Measurements from ENCODE around the gene PIGO. TPM values are rescaled to one million over a fixed set of nuclear protein-coding genes. Genes with fewer than 3 reads are reported as not detected.

The PIGO gene
- total and polyA plus RNA-seq, 2 experiments from 2014 or later = 11.2 to 18.9 TPM

DNA sequence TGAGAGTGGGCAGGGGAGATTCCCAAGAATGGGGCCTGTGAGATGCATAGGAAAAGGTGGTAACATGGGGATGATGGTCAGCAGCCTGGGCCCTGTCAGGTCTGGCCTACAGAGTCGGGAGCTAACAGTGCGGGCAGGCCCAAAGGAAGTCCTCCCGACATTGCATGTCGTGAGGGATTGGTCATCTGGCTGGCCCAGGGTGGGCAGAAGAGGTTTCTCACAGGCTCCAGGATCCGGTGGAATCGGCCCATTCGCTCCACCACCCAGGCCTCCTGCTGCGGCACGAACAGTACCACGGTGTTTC is 6.0 kb upstream of the PIGO start:
- Histone ChIP-seq H3K9me2 (ENCODE audit: insufficient read depth) (no peaks in the 10 kb centered on the region), H3K4me1 (ENCODE audit: insufficient read depth) (peaks cover 11% of the 10 kb centered on the region), H3K4me2 (peak overlapping the region; percentile 92), H3K79me2 (replicated peaks; ENCODE audit: insufficient read depth) (peaks cover 17% of the 10 kb centered on the region), H3F3A (replicated peaks; ENCODE audit: low read depth) (peaks cover 7% of the 10 kb centered on the region), H2AFZ (peak overlapping the region; percentile 77; the same call in 1 of the 2 replicates), H3K4me3 (peak overlapping the region; percentile 74), H3K27me3 (ENCODE audit: insufficient read depth) (no peaks in the 10 kb centered on the region), H3K27ac (ENCODE audit: low read depth) (peak overlapping the region; percentile 70), H3K36me3 (ENCODE audit: insufficient read depth) (peaks cover 3% of the 10 kb centered on the region; the same call in 1 of the 2 replicates), H4K20me1 (replicated peaks; ENCODE audit: insufficient read depth) (no peaks in the 10 kb centered on the region)
- Mint-ChIP-seq H3K27ac (peak overlapping the region; percentile 99), H3K4me1 (peaks cover 18% of the 10 kb centered on the region), H3K27me3 (ENCODE audit: insufficient read depth, low read depth, poor library complexity) (peaks cover 24% of the 10 kb centered on the region), H3K9me3 (no peaks in the 10 kb centered on the region; the same call in 2 of the 3 replicates), H3K36me3 (ENCODE audit: low read depth) (peaks cover 43% of the 10 kb centered on the region), H3K4me3 (peak overlapping the region; percentile 96)
- no peak for ATAC-seq
- TF ChIP-seq, protein P1, sequence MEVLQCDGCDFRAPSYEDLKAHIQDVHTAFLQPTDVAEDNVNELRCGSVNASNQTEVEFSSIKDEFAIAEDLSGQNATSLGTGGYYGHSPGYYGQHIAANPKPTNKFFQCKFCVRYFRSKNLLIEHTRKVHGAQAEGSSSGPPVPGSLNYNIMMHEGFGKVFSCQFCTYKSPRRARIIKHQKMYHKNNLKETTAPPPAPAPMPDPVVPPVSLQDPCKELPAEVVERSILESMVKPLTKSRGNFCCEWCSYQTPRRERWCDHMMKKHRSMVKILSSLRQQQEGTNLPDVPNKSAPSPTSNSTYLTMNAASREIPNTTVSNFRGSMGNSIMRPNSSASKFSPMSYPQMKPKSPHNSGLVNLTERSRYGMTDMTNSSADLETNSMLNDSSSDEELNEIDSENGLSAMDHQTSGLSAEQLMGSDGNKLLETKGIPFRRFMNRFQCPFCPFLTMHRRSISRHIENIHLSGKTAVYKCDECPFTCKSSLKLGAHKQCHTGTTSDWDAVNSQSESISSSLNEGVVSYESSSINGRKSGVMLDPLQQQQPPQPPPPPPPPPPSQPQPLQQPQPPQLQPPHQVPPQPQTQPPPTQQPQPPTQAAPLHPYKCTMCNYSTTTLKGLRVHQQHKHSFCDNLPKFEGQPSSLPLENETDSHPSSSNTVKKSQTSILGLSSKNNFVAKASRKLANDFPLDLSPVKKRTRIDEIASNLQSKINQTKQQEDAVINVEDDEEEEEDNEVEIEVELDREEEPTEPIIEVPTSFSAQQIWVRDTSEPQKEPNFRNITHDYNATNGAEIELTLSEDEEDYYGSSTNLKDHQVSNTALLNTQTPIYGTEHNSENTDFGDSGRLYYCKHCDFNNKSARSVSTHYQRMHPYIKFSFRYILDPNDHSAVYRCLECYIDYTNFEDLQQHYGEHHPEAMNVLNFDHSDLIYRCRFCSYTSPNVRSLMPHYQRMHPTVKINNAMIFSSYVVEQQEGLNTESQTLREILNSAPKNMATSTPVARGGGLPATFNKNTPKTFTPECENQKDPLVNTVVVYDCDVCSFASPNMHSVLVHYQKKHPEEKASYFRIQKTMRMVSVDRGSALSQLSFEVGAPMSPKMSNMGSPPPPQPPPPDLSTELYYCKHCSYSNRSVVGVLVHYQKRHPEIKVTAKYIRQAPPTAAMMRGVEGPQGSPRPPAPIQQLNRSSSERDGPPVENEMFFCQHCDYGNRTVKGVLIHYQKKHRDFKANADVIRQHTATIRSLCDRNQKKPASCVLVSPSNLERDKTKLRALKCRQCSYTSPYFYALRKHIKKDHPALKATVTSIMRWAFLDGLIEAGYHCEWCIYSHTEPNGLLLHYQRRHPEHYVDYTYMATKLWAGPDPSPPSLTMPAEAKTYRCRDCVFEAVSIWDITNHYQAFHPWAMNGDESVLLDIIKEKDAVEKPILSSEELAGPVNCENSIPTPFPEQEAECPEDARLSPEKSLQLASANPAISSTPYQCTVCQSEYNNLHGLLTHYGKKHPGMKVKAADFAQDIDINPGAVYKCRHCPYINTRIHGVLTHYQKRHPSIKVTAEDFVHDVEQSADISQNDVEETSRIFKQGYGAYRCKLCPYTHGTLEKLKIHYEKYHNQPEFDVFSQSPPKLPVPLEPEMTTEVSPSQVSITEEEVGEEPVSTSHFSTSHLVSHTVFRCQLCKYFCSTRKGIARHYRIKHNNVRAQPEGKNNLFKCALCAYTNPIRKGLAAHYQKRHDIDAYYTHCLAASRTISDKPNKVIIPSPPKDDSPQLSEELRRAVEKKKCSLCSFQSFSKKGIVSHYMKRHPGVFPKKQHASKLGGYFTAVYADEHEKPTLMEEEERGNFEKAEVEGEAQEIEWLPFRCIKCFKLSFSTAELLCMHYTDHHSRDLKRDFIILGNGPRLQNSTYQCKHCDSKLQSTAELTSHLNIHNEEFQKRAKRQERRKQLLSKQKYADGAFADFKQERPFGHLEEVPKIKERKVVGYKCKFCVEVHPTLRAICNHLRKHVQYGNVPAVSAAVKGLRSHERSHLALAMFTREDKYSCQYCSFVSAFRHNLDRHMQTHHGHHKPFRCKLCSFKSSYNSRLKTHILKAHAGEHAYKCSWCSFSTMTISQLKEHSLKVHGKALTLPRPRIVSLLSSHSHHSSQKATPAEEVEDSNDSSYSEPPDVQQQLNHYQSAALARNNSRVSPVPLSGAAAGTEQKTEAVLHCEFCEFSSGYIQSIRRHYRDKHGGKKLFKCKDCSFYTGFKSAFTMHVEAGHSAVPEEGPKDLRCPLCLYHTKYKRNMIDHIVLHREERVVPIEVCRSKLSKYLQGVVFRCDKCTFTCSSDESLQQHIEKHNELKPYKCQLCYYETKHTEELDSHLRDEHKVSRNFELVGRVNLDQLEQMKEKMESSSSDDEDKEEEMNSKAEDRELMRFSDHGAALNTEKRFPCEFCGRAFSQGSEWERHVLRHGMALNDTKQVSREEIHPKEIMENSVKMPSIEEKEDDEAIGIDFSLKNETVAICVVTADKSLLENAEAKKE (CRISPR knock-in tag; IDR thresholded peaks at IDR 0.05) = no peak
- TF ChIP-seq EZH2phosphoT487 (IDR thresholded peaks at IDR 0.05; ENCODE audit: unreplicated experiment) (no peak), NANOG (IDR thresholded peaks at IDR 0.05; ENCODE audit: borderline replicate concordance) (no peak), ZNF331 (CRISPR knock-in tag; IDR thresholded peaks at IDR 0.05; ENCODE audit: low read depth) (no peak), ZNF114 (CRISPR knock-in tag; IDR thresholded peaks at IDR 0.05) (no peak)
- DNase-seq (ENCODE audit: low spot score) = peak; percentile 34

DNA sequence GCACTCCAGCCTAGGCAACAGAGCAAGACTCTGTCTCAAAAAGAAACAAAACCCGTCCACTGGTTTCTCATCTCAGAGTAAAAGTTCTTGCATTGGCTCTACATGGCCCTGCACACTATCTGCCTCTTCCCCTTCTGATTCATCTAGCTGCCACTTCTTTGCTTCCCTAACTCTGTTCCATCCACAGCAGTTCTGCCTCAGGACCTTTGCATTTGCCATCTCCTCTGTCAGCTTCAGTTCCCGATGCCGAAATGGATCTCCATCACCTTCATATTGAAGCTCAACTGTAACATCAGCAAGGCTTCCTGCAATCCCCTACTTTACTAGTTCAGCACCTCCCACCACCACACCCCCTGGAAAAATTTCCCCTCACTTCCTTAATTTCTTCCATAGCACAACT is 1.2 kb upstream of the PIGO start:
- no peaks in the 10 kb centered on the region; the same call in 2 of the 3 replicates for H3K9me3 Mint-ChIP-seq
- H3K4me1 ChIP-seq (ENCODE audit: insufficient read depth) = peaks cover 5% of the 10 kb centered on the region
- peaks cover 3% of the 10 kb centered on the region; the same call in 1 of the 2 replicates for H3K36me3 ChIP-seq (ENCODE audit: insufficient read depth)
- no peak overlapping the region for H3K27ac ChIP-seq (ENCODE audit: low read depth)
- no peak overlapping the region for H3K27ac Mint-ChIP-seq
- ATAC-seq = no peak
- no peak overlapping the region for H2AFZ ChIP-seq
- H3K27me3 Mint-ChIP-seq (ENCODE audit: insufficient read depth, low read depth, poor library complexity) = peaks cover 18% of the 10 kb centered on the region
- no peak overlapping the region for H3K4me2 ChIP-seq
- DNase-seq (ENCODE audit: low spot score) = no peak
- H3K36me3 Mint-ChIP-seq (ENCODE audit: low read depth) = peaks cover 39% of the 10 kb centered on the region
- H3K4me3 Mint-ChIP-seq = peak overlapping the region; percentile 11; the same call in 1 of the 3 replicates
- peaks cover 15% of the 10 kb centered on the region for H3K79me2 ChIP-seq (replicated peaks; ENCODE audit: insufficient read depth)
- 0 out of 2 replicates have a peak, but pooled peaks cover 5% of the 10 kb centered on the region for H3F3A ChIP-seq (replicated peaks; ENCODE audit: low read depth)
- no peaks in the 10 kb centered on the region for H3K9me2 ChIP-seq (ENCODE audit: insufficient read depth)
- H3K4me3 ChIP-seq = no peak overlapping the region
- peaks cover 14% of the 10 kb centered on the region for H3K4me1 Mint-ChIP-seq
- no peaks in the 10 kb centered on the region for H3K27me3 ChIP-seq (ENCODE audit: insufficient read depth)
- H4K20me1 ChIP-seq (replicated peaks; ENCODE audit: insufficient read depth) = no peaks in the 10 kb centered on the region
- TF ChIP-seq EZH2phosphoT487 (IDR thresholded peaks at IDR 0.05; ENCODE audit: unreplicated experiment) (no peak), STAT1 (IDR thresholded peaks at IDR 0.05; ENCODE audit: unreplicated experiment) (no peak), JUNB (IDR thresholded peaks at IDR 0.05; ENCODE audit: unreplicated experiment) (no peak), ZNF331 (CRISPR knock-in tag; IDR thresholded peaks at IDR 0.05; ENCODE audit: low read depth) (no peak), POLR2AphosphoS5 (IDR thresholded peaks at IDR 0.05; ENCODE audit: low read depth) (no peak), EZH2 (IDR thresholded peaks at IDR 0.05; ENCODE audit: low read depth, unreplicated experiment) (no peak), NANOG (IDR thresholded peaks at IDR 0.05; ENCODE audit: borderline replicate concordance) (no peak)
- TF ChIP-seq, protein P2, sequence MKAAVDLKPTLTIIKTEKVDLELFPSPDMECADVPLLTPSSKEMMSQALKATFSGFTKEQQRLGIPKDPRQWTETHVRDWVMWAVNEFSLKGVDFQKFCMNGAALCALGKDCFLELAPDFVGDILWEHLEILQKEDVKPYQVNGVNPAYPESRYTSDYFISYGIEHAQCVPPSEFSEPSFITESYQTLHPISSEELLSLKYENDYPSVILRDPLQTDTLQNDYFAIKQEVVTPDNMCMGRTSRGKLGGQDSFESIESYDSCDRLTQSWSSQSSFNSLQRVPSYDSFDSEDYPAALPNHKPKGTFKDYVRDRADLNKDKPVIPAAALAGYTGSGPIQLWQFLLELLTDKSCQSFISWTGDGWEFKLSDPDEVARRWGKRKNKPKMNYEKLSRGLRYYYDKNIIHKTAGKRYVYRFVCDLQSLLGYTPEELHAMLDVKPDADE (IDR thresholded peaks at IDR 0.05) = no peak
- TF ChIP-seq, protein P3, sequence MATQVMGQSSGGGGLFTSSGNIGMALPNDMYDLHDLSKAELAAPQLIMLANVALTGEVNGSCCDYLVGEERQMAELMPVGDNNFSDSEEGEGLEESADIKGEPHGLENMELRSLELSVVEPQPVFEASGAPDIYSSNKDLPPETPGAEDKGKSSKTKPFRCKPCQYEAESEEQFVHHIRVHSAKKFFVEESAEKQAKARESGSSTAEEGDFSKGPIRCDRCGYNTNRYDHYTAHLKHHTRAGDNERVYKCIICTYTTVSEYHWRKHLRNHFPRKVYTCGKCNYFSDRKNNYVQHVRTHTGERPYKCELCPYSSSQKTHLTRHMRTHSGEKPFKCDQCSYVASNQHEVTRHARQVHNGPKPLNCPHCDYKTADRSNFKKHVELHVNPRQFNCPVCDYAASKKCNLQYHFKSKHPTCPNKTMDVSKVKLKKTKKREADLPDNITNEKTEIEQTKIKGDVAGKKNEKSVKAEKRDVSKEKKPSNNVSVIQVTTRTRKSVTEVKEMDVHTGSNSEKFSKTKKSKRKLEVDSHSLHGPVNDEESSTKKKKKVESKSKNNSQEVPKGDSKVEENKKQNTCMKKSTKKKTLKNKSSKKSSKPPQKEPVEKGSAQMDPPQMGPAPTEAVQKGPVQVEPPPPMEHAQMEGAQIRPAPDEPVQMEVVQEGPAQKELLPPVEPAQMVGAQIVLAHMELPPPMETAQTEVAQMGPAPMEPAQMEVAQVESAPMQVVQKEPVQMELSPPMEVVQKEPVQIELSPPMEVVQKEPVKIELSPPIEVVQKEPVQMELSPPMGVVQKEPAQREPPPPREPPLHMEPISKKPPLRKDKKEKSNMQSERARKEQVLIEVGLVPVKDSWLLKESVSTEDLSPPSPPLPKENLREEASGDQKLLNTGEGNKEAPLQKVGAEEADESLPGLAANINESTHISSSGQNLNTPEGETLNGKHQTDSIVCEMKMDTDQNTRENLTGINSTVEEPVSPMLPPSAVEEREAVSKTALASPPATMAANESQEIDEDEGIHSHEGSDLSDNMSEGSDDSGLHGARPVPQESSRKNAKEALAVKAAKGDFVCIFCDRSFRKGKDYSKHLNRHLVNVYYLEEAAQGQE (IDR thresholded peaks at IDR 0.05; ENCODE audit: unreplicated experiment) = no peak

All from GM23338 (cell line).